ENCODE data around the gene ITPR2.

GRCh38 chr12:26838888-26839416 is 6.0 kb upstream of the ITPR2 start:
- TF ChIP-seq CTCF (conservative IDR thresholded peaks at IDR 0.05; ENCODE audit: low read depth, low read length) (no peak), EZH2 (IDR thresholded peaks at IDR 0.05; ENCODE audit: low read length, unreplicated experiment) (no peak), EZH2phosphoT487 (IDR thresholded peaks at IDR 0.05; ENCODE audit: borderline replicate concordance, low read length) (no peak)

Measured in PC-3 (cell line).